ENCODE data around the gene SLC25A1. TPM values are rescaled to one million over a fixed set of nuclear protein-coding genes. Genes with fewer than 3 reads are reported as not detected.

SLC25A1 gene
- polyA plus RNA-seq, 1 experiment, result 36.9 TPM

DNA sequence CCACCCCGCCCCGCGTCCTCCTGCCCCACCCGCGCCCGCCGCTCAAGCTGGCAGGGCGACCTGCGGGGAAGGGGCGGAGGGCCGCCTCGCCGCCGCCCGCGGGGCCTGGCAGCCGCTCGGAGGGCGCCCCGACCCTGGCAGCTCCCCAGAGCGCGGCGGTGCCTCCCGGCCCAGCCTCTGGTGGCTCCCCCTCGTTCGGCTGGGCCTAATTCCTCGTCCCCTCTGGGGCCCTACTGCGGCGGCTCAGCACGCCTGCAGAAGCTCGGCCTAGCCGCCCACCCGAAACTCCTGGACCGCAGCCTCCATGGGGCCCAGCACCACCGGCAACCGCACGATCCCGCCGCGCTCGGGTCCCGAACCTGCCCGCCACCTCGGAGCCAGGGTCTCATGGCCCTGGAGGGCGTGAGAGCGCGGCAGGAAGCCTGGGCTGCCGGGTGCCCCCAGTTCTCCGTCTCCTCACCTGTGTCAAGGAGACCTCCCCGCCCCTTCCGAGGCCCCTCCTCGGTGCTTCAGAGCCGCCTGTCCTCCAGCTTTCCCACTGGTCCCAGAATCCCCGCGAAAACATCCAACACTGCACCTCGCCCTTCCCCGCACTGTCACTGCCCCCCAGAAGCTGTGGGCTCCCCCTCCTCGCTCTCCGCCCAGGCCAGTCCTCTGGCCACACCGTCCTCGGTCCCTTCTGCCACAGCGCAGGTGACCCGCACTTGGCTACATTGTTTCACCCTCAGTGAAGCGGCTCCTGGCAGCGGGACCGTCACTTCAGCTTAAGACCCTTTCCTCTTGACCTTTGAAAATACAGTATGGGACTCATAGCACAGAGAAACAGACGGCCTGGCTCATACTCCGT is 27.8 kb downstream of the SLC25A1 start:
- DNase-seq (ENCODE audit: low read depth), result no peak
- Histone ChIP-seq H3K27me3 (ENCODE audit: control insufficient read depth, insufficient read depth, low read length) (peaks cover 42% of the 10 kb centered on the region), H3K36me3 (ENCODE audit: control insufficient read depth, insufficient read depth, low read length) (no peaks in the 10 kb centered on the region), H3K4me3 (ENCODE audit: low read depth, low read length) (no peak overlapping the region)
- ChIA-PET CTCF (no interaction called here), POLR2A (no interaction called here)
- TF ChIP-seq, protein P1, sequence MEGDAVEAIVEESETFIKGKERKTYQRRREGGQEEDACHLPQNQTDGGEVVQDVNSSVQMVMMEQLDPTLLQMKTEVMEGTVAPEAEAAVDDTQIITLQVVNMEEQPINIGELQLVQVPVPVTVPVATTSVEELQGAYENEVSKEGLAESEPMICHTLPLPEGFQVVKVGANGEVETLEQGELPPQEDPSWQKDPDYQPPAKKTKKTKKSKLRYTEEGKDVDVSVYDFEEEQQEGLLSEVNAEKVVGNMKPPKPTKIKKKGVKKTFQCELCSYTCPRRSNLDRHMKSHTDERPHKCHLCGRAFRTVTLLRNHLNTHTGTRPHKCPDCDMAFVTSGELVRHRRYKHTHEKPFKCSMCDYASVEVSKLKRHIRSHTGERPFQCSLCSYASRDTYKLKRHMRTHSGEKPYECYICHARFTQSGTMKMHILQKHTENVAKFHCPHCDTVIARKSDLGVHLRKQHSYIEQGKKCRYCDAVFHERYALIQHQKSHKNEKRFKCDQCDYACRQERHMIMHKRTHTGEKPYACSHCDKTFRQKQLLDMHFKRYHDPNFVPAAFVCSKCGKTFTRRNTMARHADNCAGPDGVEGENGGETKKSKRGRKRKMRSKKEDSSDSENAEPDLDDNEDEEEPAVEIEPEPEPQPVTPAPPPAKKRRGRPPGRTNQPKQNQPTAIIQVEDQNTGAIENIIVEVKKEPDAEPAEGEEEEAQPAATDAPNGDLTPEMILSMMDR (IDR thresholded peaks at IDR 0.05; ENCODE audit: insufficient read depth, low read depth, low read length), result no peak

GRCh38 chr22:19149991-19150390 is 28.5 kb downstream of the SLC25A1 start, which contains the start of gene GSC2:
GSC2 (minus strand) TSS chr22:19150292; CDS start chr22:19150283, 9 bp downstream.
- CTCF ChIA-PET, result no interaction called here
- H3K27me3 ChIP-seq (ENCODE audit: control insufficient read depth, insufficient read depth, low read length), result peaks cover 42% of the 10 kb centered on the region

GRCh38 chr22:19149047-19149883 is 29.3 kb downstream of the SLC25A1 start:
- CTCF ChIA-PET, result interaction anchor here (1.3 kb wide), 1 partner anchor 481 kb away, joined by 6 read pairs; no protein-coding TSS in a partner anchor
- TF ChIP-seq, protein P1 (IDR thresholded peaks at IDR 0.05; ENCODE audit: insufficient read depth, low read depth, low read length), result no peak
- Histone ChIP-seq H3K4me3 (ENCODE audit: low read depth, low read length) (no peak overlapping the region), H3K36me3 (ENCODE audit: control insufficient read depth, insufficient read depth, low read length) (no peaks in the 10 kb centered on the region), H3K27me3 (ENCODE audit: control insufficient read depth, insufficient read depth, low read length) (peaks cover 42% of the 10 kb centered on the region)
- DNase-seq (ENCODE audit: low read depth), result no peak
- POLR2A ChIA-PET, result no interaction called here

More at GRCh38 chr22:19149991-19150390, 28.5 kb downstream of the SLC25A1 start, which contains the start of gene GSC2:
- Histone ChIP-seq H3K4me3 (ENCODE audit: low read depth, low read length) (no peak within 1 kb of the TSS), H3K36me3 (ENCODE audit: control insufficient read depth, insufficient read depth, low read length) (no peaks in the 10 kb centered on the region)
- DNase-seq (ENCODE audit: low read depth), result no peak
- POLR2A ChIA-PET, result no interaction called here
- TF ChIP-seq, protein P1 (IDR thresholded peaks at IDR 0.05; ENCODE audit: insufficient read depth, low read depth, low read length), result no peak

DNA sequence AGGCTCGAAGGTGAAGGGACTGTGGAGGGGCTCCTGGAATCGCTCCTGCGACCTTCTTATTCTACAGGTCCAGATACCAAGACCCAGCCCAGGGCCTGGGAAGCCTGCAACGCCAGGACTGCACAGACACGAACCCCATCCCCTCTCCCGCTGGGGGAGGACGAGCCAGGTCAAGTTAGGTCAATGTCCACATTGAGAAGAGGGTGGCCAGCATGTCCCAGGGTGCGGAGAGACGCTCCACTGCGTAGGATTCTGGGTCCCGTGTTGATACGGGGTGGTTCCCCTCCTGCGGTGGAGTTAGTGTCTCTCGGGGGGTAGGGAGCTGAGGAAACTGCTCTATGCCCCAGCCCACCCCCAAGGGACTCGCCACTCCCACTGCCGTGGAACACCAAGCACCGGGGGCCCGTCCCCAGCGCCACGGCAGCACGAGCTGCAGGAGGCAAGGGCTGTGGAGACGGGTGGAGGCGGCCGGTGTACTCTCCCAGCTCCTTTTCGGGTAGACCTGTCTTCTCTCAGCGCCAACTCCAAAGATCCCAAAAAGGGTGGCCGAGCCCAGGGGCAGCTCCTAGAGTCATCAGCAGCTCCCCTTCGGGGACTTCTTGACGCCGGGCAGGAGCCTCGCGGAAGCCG is 30.0 kb downstream of the SLC25A1 start:
- POLR2A ChIA-PET, result no interaction called here
- TF ChIP-seq, protein P1 (IDR thresholded peaks at IDR 0.05; ENCODE audit: insufficient read depth, low read depth, low read length), result no peak
- H3K27me3 ChIP-seq (ENCODE audit: control insufficient read depth, insufficient read depth, low read length), result peaks cover 42% of the 10 kb centered on the region

More for the DNA sequence above, 30.0 kb downstream of the SLC25A1 start:
- no peak for DNase-seq (ENCODE audit: low read depth)
- CTCF ChIA-PET, result interaction anchor here (1.3 kb wide), 1 partner anchor 481 kb away, joined by 6 read pairs; no protein-coding TSS in a partner anchor
- H3K36me3 ChIP-seq (ENCODE audit: control insufficient read depth, insufficient read depth, low read length), result no peaks in the 10 kb centered on the region
- no peak overlapping the region for H3K4me3 ChIP-seq (ENCODE audit: low read depth, low read length)

Measured in BJ (cell line).